ENCODE results near the gene CHRNA3. TPM values are rescaled to one million over a fixed set of nuclear protein-coding genes. Genes with fewer than 3 reads are reported as not detected.
A peak's percentile ranks its signal among the peaks of the same experiment; 100 is the strongest.

Gene CHRNA3
- total RNA-seq, 1 donor from 2014 or later: 3.8 TPM

DNA sequence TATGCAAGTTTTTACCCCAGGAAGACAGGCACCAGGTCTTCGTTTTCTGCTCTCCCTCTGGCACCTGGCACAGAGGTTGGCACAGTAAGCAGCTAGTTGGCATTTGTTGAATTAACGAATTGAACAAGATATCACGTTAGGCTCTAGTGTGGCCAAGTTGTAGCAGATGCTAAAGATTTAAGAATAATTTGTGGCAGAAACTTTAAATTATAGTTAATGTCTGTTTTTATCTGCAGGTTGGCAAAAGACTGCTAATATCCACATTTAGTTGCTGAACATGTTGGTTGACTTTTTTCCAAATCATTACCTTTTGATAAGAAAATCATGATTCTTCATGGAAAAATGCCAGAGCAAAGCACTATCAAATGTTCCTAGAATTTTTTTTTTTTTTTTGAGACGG, 47.4 kb downstream of the CHRNA3 start:
- Mint-ChIP-seq H3K9me3 (no peaks in the 10 kb centered on the region), H3K4me1 (no peaks in the 10 kb centered on the region), H3K36me3 (ENCODE audit: low read depth) (no peaks in the 10 kb centered on the region), H3K27me3 (ENCODE audit: low read depth) (no peaks in the 10 kb centered on the region), H3K27ac (ENCODE audit: unreplicated experiment) (no peak overlapping the region), H3K4me3 (no peak overlapping the region)
- TF ChIP-seq, protein P1, sequence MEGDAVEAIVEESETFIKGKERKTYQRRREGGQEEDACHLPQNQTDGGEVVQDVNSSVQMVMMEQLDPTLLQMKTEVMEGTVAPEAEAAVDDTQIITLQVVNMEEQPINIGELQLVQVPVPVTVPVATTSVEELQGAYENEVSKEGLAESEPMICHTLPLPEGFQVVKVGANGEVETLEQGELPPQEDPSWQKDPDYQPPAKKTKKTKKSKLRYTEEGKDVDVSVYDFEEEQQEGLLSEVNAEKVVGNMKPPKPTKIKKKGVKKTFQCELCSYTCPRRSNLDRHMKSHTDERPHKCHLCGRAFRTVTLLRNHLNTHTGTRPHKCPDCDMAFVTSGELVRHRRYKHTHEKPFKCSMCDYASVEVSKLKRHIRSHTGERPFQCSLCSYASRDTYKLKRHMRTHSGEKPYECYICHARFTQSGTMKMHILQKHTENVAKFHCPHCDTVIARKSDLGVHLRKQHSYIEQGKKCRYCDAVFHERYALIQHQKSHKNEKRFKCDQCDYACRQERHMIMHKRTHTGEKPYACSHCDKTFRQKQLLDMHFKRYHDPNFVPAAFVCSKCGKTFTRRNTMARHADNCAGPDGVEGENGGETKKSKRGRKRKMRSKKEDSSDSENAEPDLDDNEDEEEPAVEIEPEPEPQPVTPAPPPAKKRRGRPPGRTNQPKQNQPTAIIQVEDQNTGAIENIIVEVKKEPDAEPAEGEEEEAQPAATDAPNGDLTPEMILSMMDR (conservative IDR thresholded peaks at IDR 0.05): no peak
- no peak for DNase-seq (ENCODE audit: low read depth, low spot score)

DNA sequence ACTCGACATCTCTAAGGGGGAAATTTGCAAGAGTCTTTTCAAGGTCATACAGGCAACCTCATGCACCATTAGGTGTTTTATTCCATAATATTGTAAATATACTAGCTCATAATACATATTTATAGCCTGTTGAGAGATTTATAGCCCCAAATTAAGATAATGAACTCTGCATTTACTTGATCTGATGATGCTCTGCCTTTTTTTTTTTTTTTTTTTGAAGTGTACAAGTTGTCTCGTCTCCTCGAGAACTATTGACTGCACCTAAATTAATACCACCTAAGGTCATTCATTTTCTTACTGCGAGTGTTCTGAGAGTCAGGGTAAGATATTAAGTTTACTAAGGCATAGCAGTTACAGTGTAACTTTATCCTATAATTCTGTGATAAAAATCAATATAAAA, 49.4 kb downstream of the CHRNA3 start:
- H3K36me3 Mint-ChIP-seq (ENCODE audit: low read depth): no peaks in the 10 kb centered on the region
- H3K4me3 Mint-ChIP-seq: no peak overlapping the region
- TF ChIP-seq, protein P1 (conservative IDR thresholded peaks at IDR 0.05): no peak
- H3K27ac Mint-ChIP-seq (ENCODE audit: unreplicated experiment): peak overlapping the region; percentile 40
- H3K4me1 Mint-ChIP-seq: peaks cover 13% of the 10 kb centered on the region
- DNase-seq (ENCODE audit: low read depth, low spot score): no peak
- H3K9me3 Mint-ChIP-seq: no peaks in the 10 kb centered on the region
- no peaks in the 10 kb centered on the region for H3K27me3 Mint-ChIP-seq (ENCODE audit: low read depth)

DNA sequence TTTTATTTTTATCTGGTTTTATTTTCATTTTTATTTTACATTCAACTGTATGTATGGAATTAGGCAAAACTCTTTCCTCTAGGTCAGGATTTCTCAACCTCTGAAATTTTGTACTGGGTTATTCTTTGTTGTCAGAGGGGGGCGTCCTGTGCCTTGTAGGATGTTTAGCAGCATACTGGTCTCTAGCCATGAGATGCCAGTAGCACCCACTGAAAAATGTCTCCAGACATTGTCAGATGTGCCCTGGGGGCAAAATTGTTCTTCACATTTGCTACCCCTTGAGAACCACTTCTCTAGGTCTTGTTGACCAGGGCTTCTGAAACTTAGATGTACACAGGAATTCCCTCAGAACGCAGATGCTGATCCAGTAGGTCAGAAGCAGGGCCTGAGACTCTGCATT, 50.1 kb downstream of the CHRNA3 start:
- Mint-ChIP-seq H3K36me3 (ENCODE audit: low read depth) (no peaks in the 10 kb centered on the region), H3K27ac (ENCODE audit: unreplicated experiment) (no peak overlapping the region), H3K9me3 (no peaks in the 10 kb centered on the region), H3K4me1 (peaks cover 18% of the 10 kb centered on the region), H3K4me3 (no peak overlapping the region), H3K27me3 (ENCODE audit: low read depth) (no peaks in the 10 kb centered on the region)
- TF ChIP-seq, protein P1 (conservative IDR thresholded peaks at IDR 0.05): no peak
- no peak for DNase-seq (ENCODE audit: low read depth, low spot score)

DNA sequence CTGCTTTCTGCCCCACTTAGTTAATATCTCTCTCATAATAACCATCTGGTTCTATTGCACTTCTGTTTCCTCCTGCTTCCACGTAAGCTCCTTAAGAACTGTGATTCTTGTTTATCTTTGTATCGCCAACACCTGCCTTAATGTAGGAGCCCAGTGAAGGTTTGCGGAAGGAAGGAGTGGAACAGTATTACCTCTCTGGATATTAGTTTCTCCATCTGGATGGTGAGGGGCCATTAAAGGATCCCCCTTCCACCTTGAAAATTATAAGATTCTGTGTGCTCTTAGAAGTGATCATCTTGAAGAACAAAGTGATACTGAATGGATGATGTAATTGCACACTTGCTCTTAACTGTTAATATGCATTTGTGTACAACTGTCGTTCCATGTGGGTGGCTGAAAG, 53.3 kb downstream of the CHRNA3 start:
- H3K27ac Mint-ChIP-seq (ENCODE audit: unreplicated experiment): no peak overlapping the region
- TF ChIP-seq, protein P1 (conservative IDR thresholded peaks at IDR 0.05): no peak
- peaks cover 7% of the 10 kb centered on the region for H3K27me3 Mint-ChIP-seq (ENCODE audit: low read depth)
- H3K9me3 Mint-ChIP-seq: no peaks in the 10 kb centered on the region
- H3K4me1 Mint-ChIP-seq: peaks cover 24% of the 10 kb centered on the region
- no peak for DNase-seq (ENCODE audit: low read depth, low spot score)
- H3K36me3 Mint-ChIP-seq (ENCODE audit: low read depth): no peaks in the 10 kb centered on the region
- peak overlapping the region; percentile 81 for H3K4me3 Mint-ChIP-seq

DNA sequence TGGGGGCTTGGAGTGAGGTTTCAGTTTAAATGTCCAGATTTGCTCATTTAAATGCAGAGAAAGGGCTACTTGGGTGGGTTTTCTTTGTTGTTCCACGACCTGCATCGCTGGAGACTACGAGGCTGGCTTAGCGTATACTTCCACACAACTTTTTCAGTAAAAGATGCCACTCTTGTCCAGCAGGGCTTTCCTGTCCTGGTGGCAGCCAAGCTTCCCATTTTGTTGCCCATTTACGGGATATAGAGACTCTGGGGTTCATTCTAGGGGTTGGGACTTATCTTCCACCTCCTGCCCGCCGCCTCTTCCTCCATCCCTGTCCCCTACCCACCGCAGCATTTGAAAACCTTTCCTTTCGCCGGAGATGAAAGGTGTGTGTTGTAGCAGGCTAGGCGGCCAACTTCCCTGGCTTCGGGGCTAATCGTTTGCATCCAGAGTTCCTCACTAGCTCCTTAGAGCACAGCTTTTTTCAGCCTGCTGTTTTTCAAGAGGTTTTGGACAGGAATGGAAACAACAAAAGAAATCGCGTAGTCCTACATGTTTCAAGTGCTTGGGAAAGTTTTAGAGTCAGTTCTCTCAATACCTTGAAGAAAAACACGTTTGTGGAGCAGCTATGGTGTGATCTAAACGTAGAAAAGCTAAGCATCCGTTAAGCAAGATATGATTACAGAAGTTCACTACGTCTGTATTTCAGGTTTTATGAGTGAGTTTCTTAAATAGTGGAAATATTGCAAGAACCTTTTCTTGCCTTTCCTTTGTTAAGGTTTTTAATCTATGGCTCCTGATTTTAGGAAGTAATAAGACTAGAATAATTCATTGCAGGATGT, 54.6 kb downstream of the CHRNA3 start:
- no peaks in the 10 kb centered on the region for H3K9me3 Mint-ChIP-seq
- H3K4me1 Mint-ChIP-seq: peaks cover 24% of the 10 kb centered on the region
- peak overlapping the region; percentile 97 for H3K4me3 Mint-ChIP-seq
- peak overlapping the region; percentile 95 for H3K27ac Mint-ChIP-seq (ENCODE audit: unreplicated experiment)
- no peaks in the 10 kb centered on the region for H3K36me3 Mint-ChIP-seq (ENCODE audit: low read depth)
- DNase-seq (ENCODE audit: low read depth, low spot score): peak; percentile 8
- peaks cover 16% of the 10 kb centered on the region for H3K27me3 Mint-ChIP-seq (ENCODE audit: low read depth)
- TF ChIP-seq, protein P1 (conservative IDR thresholded peaks at IDR 0.05): peak; percentile 55

Data from neural crest cell (in vitro differentiated cells).